HTERT RPE-1 (cell line): ENCODE measurements around the gene HSPA12B.
"Not testable (repeated sequence)": the region's sequence is repeated elsewhere in the genome, so short reads cannot be mapped to it uniquely, and the experiment has no call there.

ENCODE experiments used
- in situ Hi-C: fragments of 300-500 bp; cut with MboI; formaldehyde crosslinking; loops from 4 replicates; pipeline ENCODE4 v1.14.3; 2020; ENCODE audit warnings: low sequenced_read_pairs

Gene HSPA12B

GRCh38 chr20:3784216-3784853 lies 51.9 kb downstream of the HSPA12B start:
- in situ Hi-C loops = no loop called here

GRCh38 chr20:3784863-3785239 lies 52.4 kb downstream of the HSPA12B start:
- in situ Hi-C loops = no loop called here

- in situ Hi-C loops = no loop called here
Observed at GRCh38 chr20:3785240-3786125, 53.0 kb downstream of the HSPA12B start.

- in situ Hi-C loops = no loop called here
Observed at GRCh38 chr20:3786126-3786484, 53.6 kb downstream of the HSPA12B start.

GRCh38 chr20:3786665-3787323 lies 54.3 kb downstream of the HSPA12B start, which contains the start of gene CENPB:
CENPB (minus strand) TSS chr20:3786740; CDS start chr20:3786483, 257 bp downstream.
- in situ Hi-C loops = no loop called here

- in situ Hi-C loops = no loop called here
Observed at GRCh38 chr20:3787324-3788014, 55.0 kb downstream of the HSPA12B start.

GRCh38 chr20:3788685-3789155 lies 56.2 kb downstream of the HSPA12B start:
- in situ Hi-C loops = no loop called here

- in situ Hi-C loops = not testable (repeated sequence)
Observed at GRCh38 chr20:3789201-3789600, 56.7 kb downstream of the HSPA12B start.

GRCh38 chr20:3794168-3794567 lies 61.7 kb downstream of the HSPA12B start:
- in situ Hi-C loops = not testable (repeated sequence)

GRCh38 chr20:3794701-3795420 lies 62.4 kb downstream of the HSPA12B start:
- in situ Hi-C loops = no loop called here

- in situ Hi-C loops = no loop called here
Observed at GRCh38 chr20:3795511-3796468, 63.3 kb downstream of the HSPA12B start, which contains the start of gene CDC25B. CDC25B (plus strand) TSS chr20:3796310; CDS start chr20:3796532, 222 bp downstream.

GRCh38 chr20:3796477-3797225 lies 64.2 kb downstream of the HSPA12B start:
- in situ Hi-C loops = no loop called here

- in situ Hi-C loops = no loop called here
Observed at GRCh38 chr20:3797226-3797545, 64.7 kb downstream of the HSPA12B start.

GRCh38 chr20:3797592-3798372 lies 65.3 kb downstream of the HSPA12B start:
- in situ Hi-C loops = no loop called here

- in situ Hi-C loops = no loop called here
Observed at GRCh38 chr20:3798373-3798768, 65.9 kb downstream of the HSPA12B start.

GRCh38 chr20:3798908-3799248 lies 66.4 kb downstream of the HSPA12B start:
- in situ Hi-C loops = no loop called here

- in situ Hi-C loops = no loop called here
Observed at GRCh38 chr20:3800256-3800877, 67.9 kb downstream of the HSPA12B start.
